Nephron (organoid): Measurements from ENCODE around the gene PIGN.
A peak's percentile ranks its signal among the peaks of the same experiment; 100 is the strongest.
"Not testable (repeated sequence)": the region's sequence is repeated elsewhere in the genome, so short reads cannot be mapped to it uniquely, and the experiment has no call there.

Source experiments
- H3K27ac Mint-ChIP-seq, 3 experiments: 2 replicates each; pipeline ENCODE4 v1.8.0; 2020; ENCODE audit warnings: mixed read lengths in 3 of 3, mild to moderate bottlenecking in 2 of 3, moderate library complexity in 1 of 3
- H3K27me3 Mint-ChIP-seq: 2 replicates; pipeline ENCODE4 v1.8.0; 2021; ENCODE audit warnings: low read depth, mild to moderate bottlenecking, moderate library complexity, mixed read lengths
- H3K36me3 Mint-ChIP-seq: 2 replicates; pipeline ENCODE4 v1.8.0; 2020; ENCODE audit warnings: low read depth, mixed read lengths
- H3K4me1 Mint-ChIP-seq: 2 replicates; pipeline ENCODE4 v1.8.0; 2020; ENCODE audit warnings: mixed read lengths
- H3K4me3 Mint-ChIP-seq, 3 experiments: 2 replicates each; pipeline ENCODE4 v1.8.0; 2020; ENCODE audit warnings: mild to moderate bottlenecking in 3 of 3, mixed read lengths in 3 of 3, moderate library complexity in 2 of 3
- H3K9me3 Mint-ChIP-seq: 2 replicates; pipeline ENCODE4 v1.8.0; 2020; ENCODE audit warnings: mixed read lengths
- CTCF ChIP-seq, 3 experiments: fragments of 200-600 bp; sonication (generic); IDR thresholded peaks; one replicate each; pipeline ENCODE4 v1.5.0; 2021; ENCODE audit warnings: antibody characterized with exemption in 3 of 3; ENCODE audit not compliant: unreplicated experiment in 3 of 3

Gene PIGN

DNA sequence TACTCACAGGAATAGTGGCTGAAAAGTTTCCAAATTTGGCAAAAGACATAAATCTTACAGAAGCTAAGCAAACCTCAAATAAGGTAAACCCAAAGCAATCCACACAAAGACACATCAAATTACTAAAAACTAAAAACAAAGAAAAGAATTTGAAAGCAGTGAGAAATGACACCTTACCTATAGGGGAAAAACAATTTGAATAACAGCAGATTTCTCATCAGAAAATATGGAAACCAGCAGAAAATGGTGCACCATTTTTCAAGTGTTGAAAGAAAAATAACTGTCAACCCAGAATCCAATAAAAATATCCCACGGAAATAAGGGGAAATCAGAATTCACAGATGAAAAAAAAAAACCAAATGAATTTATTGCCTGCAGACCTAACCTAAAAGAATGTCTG, 138.6 kb downstream of the PIGN start:
- no peaks in the 10 kb centered on the region for H3K4me1 Mint-ChIP-seq
- peaks cover 37% of the 10 kb centered on the region for H3K36me3 Mint-ChIP-seq
- H3K4me3 Mint-ChIP-seq: no peak overlapping the region
- no peak overlapping the region for H3K27ac Mint-ChIP-seq
- H3K27me3 Mint-ChIP-seq: no peaks in the 10 kb centered on the region
- H3K9me3 Mint-ChIP-seq: peaks cover 24% of the 10 kb centered on the region
- TF ChIP-seq CTCF (IDR thresholded peaks at IDR 0.05; ENCODE audit: unreplicated experiment in 3 of 3): no peak

- Mint-ChIP-seq H3K27ac (no peak overlapping the region), H3K36me3 (peaks cover 33% of the 10 kb centered on the region), H3K9me3 (peaks cover 16% of the 10 kb centered on the region), H3K4me3 (no peak overlapping the region), H3K4me1 (no peaks in the 10 kb centered on the region), H3K27me3 (no peaks in the 10 kb centered on the region)
- no peak for TF ChIP-seq CTCF (IDR thresholded peaks at IDR 0.05; ENCODE audit: unreplicated experiment in 3 of 3)
Observed at GRCh38 chr18:62045316-62045715, 141.5 kb downstream of the PIGN start.

DNA sequence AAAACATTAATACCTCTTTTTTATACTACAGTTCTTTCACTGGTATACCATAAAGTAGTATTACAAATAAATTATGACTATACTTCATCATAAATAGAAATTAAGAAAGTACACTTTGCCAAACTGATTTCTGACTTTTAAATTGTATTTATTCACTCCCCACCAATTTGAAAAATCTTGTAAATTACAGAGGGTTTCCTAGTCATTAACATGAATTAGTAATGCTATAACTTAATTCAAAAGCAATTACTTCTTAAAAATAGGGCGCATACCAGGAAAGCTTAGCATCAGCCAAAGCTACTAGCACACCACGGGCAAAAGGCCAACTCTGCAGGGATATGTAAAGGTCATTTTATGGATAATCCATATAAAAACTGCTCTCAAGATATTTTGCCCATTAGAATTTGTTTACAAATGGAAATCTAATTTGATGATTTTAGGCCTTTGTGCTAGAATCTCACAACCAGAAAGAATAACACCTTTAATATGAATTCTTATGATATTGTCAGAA, 142.3 kb downstream of the PIGN start:
- Mint-ChIP-seq H3K4me3 (no peak overlapping the region), H3K27me3 (no peaks in the 10 kb centered on the region), H3K36me3 (peaks cover 35% of the 10 kb centered on the region), H3K27ac (no peak overlapping the region), H3K9me3 (peaks cover 16% of the 10 kb centered on the region), H3K4me1 (no peaks in the 10 kb centered on the region)
- no peak for TF ChIP-seq CTCF (IDR thresholded peaks at IDR 0.05; ENCODE audit: unreplicated experiment in 3 of 3)

DNA sequence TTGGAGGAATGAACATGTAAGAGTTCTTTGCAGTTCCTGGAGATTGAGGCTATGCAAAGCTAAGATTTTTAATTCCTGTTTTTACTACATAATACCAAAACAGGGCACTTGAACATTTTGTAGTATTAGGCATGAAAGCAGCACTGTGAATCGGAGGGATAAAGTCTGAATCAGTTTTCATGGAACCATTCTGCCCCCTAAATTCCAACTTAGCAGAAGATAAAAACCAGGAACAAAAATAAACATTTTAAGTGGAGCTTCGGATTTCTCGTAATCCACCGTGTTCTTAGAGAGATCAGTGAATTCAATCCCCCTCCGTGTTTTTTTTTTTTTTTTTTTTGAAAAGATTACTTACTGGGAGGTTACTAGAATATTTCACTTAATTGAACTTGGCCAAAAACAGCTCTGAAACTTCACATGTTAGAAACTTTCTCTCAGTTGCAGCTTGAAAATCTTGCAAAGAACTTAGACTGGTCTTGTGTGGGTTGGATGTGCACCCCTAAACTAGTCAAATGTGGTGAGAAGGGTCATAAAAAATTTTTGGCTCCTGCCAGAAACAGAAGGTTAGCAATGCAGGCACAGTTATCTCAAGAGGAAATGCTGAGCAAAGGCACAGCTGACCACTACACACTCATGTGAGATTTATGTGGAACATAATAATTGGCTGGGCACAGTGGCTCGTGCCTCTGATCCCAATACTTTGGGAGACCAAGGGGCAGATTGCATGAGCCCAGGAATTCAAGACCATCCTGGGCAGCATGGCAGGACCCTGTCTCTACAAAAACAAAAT, 148.7 kb downstream of the PIGN start:
- Mint-ChIP-seq H3K4me3 (no peak overlapping the region), H3K27me3 (no peaks in the 10 kb centered on the region), H3K4me1 (peaks cover 11% of the 10 kb centered on the region), H3K27ac (peak overlapping the region; percentile 48 to 85 (median 71)), H3K36me3 (peaks cover 10% of the 10 kb centered on the region), H3K9me3 (no peaks in the 10 kb centered on the region)
- TF ChIP-seq CTCF (IDR thresholded peaks at IDR 0.05; ENCODE audit: unreplicated experiment in 3 of 3): no peak

DNA sequence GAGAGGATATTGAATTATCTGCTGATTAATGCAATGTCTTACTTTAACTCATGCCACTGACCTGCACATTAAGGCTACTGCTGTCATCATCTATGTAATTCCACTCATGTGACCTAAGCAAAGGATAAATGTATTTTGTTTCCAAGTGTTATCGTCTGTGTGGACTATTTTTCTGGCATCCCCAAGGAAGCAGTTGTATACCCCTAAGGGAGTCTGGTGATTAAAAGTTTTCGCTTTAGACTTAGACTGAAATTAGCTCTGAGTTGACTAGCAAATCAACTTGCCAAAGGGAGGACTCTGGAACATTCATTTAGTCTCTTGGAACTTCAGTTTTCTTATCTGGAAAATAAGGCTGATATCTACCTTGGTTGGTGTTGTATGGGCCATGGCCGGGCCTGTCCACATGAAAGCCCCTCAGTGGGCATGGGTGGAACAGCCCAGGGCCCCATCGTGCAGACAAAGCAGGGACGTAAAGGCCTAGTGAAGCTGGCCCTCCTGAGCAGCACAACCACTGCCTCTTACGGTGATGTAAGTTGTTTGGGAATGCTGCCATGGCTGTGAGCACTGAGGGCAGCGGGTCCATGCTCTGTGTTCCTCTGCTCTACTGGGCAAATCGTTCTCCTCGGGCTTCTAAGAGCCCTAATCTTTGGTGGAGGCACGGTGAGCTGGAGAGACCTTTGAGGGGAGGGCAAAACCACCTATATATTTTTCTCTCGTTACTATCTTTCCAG, 149.7 kb downstream of the PIGN start:
- Mint-ChIP-seq H3K4me3 (no peak overlapping the region), H3K9me3 (no peaks in the 10 kb centered on the region), H3K27ac (peak overlapping the region in 2 of 3 experiments; percentile 48 to 85), H3K36me3 (peaks cover 10% of the 10 kb centered on the region), H3K4me1 (peaks cover 11% of the 10 kb centered on the region), H3K27me3 (no peaks in the 10 kb centered on the region)
- no peak for TF ChIP-seq CTCF (IDR thresholded peaks at IDR 0.05; ENCODE audit: unreplicated experiment in 3 of 3)

GRCh38 chr18:62034286-62034685, 152.6 kb downstream of the PIGN start:
- not testable (repeated sequence) for H3K36me3 Mint-ChIP-seq

More at GRCh38 chr18:62034286-62034685, 152.6 kb downstream of the PIGN start:
- peaks cover 11% of the 10 kb centered on the region for H3K4me1 Mint-ChIP-seq
- not testable (repeated sequence) for H3K4me3 Mint-ChIP-seq, H3K27me3 Mint-ChIP-seq, H3K9me3 Mint-ChIP-seq, H3K27ac Mint-ChIP-seq
